Prostate gland (tissue), 2 donors: ENCODE measurements around the gene MPHOSPH10. TPM values are rescaled to one million over a fixed set of nuclear protein-coding genes. Genes with fewer than 3 reads are reported as not detected.
"Not testable (repeated sequence)": the region's sequence is repeated elsewhere in the genome, so short reads cannot be mapped to it uniquely, and the experiment has no call there.

Experiments used
- DNase-seq: peaks from one replicate; pipeline ENCODE4 v3.0.0-alpha.2; 2019; ENCODE audit warnings: low spot score
- H3K27ac ChIP-seq, 2 donors: fragments of 200-600 bp; sonication (generic); 2 replicates each; pipeline ENCODE4 v1.5.1; 2017 to 2019
- H3K27me3 ChIP-seq: fragments of 200-600 bp; sonication (generic); replicated peaks from 2 replicates; pipeline ENCODE4 v1.5.1; 2019; ENCODE audit not compliant: insufficient read depth
- H3K36me3 ChIP-seq, 2 donors: fragments of 200-600 bp; sonication (generic); 1 replicate in 1 of 2; 2 replicates in 1 of 2; pipeline versions ENCODE4 v1.5.1 to v1.8.1; 2017 to 2019
- H3K4me1 ChIP-seq: fragments of 200-600 bp; sonication (generic); replicated peaks from 2 replicates; pipeline ENCODE4 v1.5.1; 2019
- H3K4me3 ChIP-seq, 2 donors: fragments of 200-600 bp; sonication (generic); 2 replicates each; pipeline ENCODE4 v1.5.1; 2017 to 2019
- H3K9me3 ChIP-seq: fragments of 200-600 bp; sonication (generic); 2 replicates; pipeline ENCODE4 v1.5.1; 2017
- POLR2A ChIP-seq: fragments of 450-650 bp; IDR thresholded peaks from one replicate; pipeline ENCODE4 v1.6.1; 2016; ENCODE audit warnings: antibody characterized with exemption, mild to moderate bottlenecking
- POLR2AphosphoS5 ChIP-seq: sonication (generic); formaldehyde crosslinking; IDR thresholded peaks from one replicate; pipeline ENCODE4 v1.6.1; 2017; ENCODE audit warnings: antibody characterized with exemption
- WGBS: methylation state at CpG from one replicate; pipeline ENCODE4 v1.1.5; 2018; 5-methylcytosine and 5-hydroxymethylcytosine counted together
- intact Hi-C: fragments of 100-400 bp; cut with DNase I; formaldehyde crosslinking; loops from one replicate; pipeline ENCODE4 v1.14.2; 2022
- total RNA-seq, 2 donors: library from RNA; depleted of rRNA; stranded (reverse); fragments of >200 nt; gene quantifications; one replicate each; pipeline ENCODE4 v1.1.0, GENCODE V29; 2016
- TF ChIP-seq, protein P1 (sequence below), 4 experiments: fragments of 200-600 bp in 2 of 4; fragments of 450-650 bp in 2 of 4; sonication (generic) in 2 of 4; IDR thresholded peaks; 1 replicate in 3 of 4; 2 replicates in 1 of 4; pipeline ENCODE4 v1.5.1; 2016 to 2019; ENCODE audit warnings: antibody characterized with exemption in 4 of 4, mild to moderate bottlenecking in 2 of 4, moderate library complexity in 2 of 4

MPHOSPH10 gene, protein sequence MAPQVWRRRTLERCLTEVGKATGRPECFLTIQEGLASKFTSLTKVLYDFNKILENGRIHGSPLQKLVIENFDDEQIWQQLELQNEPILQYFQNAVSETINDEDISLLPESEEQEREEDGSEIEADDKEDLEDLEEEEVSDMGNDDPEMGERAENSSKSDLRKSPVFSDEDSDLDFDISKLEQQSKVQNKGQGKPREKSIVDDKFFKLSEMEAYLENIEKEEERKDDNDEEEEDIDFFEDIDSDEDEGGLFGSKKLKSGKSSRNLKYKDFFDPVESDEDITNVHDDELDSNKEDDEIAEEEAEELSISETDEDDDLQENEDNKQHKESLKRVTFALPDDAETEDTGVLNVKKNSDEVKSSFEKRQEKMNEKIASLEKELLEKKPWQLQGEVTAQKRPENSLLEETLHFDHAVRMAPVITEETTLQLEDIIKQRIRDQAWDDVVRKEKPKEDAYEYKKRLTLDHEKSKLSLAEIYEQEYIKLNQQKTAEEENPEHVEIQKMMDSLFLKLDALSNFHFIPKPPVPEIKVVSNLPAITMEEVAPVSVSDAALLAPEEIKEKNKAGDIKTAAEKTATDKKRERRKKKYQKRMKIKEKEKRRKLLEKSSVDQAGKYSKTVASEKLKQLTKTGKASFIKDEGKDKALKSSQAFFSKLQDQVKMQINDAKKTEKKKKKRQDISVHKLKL
- 10 to 100 TPM; 20.2 to 25.9 TPM for total RNA-seq

DNA sequence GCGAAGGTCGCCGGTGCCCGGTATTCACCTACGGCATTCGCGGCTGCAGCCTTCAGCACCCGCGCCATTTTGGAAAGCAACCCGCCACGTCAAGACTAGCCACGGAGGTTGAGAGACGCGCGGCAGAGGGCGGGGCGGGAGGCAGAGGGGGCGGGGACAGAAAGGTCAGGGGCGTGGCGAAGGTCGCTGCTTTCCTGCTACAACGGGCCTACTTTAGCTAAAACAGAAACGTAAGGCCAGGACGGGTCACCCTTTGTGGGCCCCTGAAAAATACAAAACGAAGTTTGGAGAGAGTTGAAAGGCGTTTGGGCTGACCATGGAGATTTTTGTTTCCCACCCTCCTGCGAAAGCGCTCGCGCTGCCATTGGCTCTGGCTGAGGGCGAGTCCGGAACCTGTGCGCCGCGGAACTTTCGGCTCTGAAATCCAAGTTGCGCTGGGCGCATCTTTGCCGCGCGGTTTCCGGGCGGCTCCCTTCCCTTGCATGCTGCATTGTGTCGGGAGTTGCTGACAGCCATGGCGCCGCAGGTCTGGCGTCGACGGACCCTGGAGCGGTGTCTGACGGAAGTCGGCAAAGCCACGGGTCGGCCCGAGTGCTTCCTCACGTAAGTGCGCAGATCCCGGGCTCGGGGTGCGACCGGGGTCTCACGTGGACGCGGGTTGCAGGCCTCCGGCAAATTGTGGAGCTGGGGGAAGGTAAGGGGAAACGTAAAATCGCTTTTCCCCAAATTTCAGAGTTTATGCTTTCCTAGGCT lies at the start of gene MPHOSPH10, which contains the start of gene MCEE:
TSS of gene MPHOSPH10 (plus strand) at position 483 of the 753 bp plus-strand sequence. CDS start at position 515, 32 bp downstream.
TSS of gene MCEE (minus strand) at position 78 of the 753 bp plus-strand sequence. CDS start at position 68, 10 bp downstream.
- peak; percentile 89 for DNase-seq
- intact Hi-C loops = loop anchor here (5.0 kb wide), 1 partner anchor 63 kb away; the partner anchor contains the start of gene NAGK
- peak; percentile 50 for TF ChIP-seq POLR2A
- TF ChIP-seq, protein P1, sequence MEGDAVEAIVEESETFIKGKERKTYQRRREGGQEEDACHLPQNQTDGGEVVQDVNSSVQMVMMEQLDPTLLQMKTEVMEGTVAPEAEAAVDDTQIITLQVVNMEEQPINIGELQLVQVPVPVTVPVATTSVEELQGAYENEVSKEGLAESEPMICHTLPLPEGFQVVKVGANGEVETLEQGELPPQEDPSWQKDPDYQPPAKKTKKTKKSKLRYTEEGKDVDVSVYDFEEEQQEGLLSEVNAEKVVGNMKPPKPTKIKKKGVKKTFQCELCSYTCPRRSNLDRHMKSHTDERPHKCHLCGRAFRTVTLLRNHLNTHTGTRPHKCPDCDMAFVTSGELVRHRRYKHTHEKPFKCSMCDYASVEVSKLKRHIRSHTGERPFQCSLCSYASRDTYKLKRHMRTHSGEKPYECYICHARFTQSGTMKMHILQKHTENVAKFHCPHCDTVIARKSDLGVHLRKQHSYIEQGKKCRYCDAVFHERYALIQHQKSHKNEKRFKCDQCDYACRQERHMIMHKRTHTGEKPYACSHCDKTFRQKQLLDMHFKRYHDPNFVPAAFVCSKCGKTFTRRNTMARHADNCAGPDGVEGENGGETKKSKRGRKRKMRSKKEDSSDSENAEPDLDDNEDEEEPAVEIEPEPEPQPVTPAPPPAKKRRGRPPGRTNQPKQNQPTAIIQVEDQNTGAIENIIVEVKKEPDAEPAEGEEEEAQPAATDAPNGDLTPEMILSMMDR (IDR thresholded peaks at IDR 0.05) = peak in 1 of 4 experiments; percentile 15
- TF ChIP-seq POLR2AphosphoS5 = peak; percentile 69
- Histone ChIP-seq H3K4me1 (peaks cover 6% of the 10 kb centered on the region), H3K9me3 (no peaks in the 10 kb centered on the region), H3K36me3 (no peaks in the 10 kb centered on the region), H3K27me3 (no peaks in the 10 kb centered on the region), H3K4me3 (peak within 1 kb of the TSS; percentile 54 to 89), H3K27ac (peak within 1 kb of the TSS; percentile 93 to 96)
- WGBS = under 1% methylated on average over 64 of the region's 67 CpGs

DNA sequence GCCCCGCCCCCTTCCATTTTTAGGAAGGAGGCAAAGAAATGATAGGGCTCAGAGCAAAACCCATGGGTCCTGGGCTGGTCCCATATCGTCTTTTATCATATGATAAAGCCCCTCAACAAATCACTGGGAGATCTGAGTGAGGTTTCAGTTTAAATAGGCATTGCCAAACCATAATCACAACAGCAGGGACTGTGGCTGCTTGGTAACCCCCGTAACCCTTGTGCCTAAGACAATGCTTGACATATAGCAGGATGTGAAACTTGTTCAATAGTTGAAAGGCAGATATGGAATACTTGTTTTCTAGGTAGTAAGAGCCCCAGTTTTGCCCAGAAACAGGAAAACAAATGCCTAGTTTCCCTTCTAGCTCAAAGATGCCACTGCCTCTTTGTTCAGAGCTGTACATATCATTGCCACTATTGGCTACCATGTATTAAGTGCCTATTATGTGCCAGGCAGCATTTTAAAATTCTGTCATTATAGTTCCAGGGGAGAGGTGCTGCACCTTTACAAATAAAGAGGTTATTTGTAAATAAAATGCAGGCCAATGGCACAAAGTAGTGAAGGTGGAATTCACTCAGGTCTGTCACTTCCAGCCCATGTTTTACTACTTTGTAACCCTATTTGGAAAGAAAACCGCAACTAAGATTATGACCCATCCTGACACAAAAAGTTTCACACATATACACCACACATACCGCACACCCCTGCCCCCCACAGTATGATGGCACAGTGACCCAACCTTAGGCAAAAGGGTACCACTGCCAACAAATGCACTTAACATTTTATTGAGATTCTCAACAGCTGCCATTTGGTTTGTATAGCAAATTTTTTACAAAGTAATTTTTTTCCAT lies 47.8 kb upstream of the MPHOSPH10 start:
- H3K27me3 ChIP-seq = no peaks in the 10 kb centered on the region
- no peak for DNase-seq
- H3K4me1 ChIP-seq = no peaks in the 10 kb centered on the region
- 84% methylated on average over 5 of the region's 5 CpGs for whole genome bisulfite sequencing
- intact Hi-C loops = no loop called here
- peaks cover 0 to 4% of the 10 kb centered on the region in 2 donors for H3K36me3 ChIP-seq
- no peaks in the 10 kb centered on the region for H3K9me3 ChIP-seq
- no peak overlapping the region for H3K27ac ChIP-seq
- no peak overlapping the region for H3K4me3 ChIP-seq
- TF ChIP-seq POLR2AphosphoS5 = no peak
- TF ChIP-seq, protein P1 (IDR thresholded peaks at IDR 0.05) = no peak

DNA sequence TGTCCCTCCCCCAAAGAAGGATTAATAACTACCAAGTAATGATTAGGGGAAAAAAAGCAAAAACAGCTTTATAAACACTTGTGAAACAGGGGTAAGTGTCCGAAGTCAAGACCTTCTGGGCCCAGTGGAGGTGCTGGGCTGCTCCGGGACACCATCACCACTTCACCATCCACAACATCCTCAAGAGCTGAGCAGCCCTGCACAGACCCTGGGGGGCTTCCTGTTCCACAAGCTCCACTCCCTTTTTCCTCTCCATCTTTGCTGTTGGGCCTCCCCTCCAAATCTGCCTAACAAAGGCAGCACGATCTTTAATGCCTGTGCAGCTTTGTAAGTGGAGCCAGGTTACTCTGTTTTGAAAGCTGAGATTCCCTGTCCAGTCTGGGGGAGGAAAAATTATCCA lies 47.1 kb upstream of the MPHOSPH10 start:
- intact Hi-C loops, H3K36me3 ChIP-seq, H3K27ac ChIP-seq, H3K27me3 ChIP-seq, H3K9me3 ChIP-seq, H3K4me1 ChIP-seq, H3K4me3 ChIP-seq, DNase-seq: not testable (repeated sequence)
- no CpG with 5 or more reads among the region's 3 CpGs for WGBS

DNA sequence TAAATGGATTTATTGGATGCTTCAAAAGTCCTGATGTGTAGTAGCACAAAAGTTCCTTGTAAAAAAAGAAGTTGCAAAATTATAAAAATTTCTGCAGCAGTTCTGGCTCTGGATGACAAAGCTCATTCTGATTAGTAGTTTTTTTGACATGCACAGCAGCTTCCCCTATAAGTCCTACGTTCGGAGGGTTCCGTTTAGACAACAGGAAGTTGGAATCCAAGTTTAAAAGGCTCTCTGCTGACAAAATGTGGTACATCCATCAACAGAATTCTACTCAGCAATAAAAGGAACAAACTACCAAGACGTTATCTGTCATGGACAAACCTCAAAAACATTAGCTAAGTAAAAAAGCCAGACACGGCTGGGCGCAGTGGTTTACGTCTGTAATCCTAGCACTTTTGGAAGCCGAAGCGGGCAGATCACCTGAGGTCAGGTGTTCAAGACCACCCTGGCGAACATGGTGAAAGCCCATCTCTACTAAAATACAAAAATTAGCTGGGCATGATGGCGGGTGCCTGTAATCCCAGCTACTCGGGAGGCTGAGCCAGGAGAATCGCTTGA lies 46.6 kb upstream of the MPHOSPH10 start:
- H3K9me3 ChIP-seq, intact Hi-C loops, H3K27ac ChIP-seq, H3K4me1 ChIP-seq, H3K36me3 ChIP-seq, H3K27me3 ChIP-seq, H3K4me3 ChIP-seq, DNase-seq: not testable (repeated sequence)
- WGBS = 36% methylated on average over 10 of the region's 13 CpGs

DNA sequence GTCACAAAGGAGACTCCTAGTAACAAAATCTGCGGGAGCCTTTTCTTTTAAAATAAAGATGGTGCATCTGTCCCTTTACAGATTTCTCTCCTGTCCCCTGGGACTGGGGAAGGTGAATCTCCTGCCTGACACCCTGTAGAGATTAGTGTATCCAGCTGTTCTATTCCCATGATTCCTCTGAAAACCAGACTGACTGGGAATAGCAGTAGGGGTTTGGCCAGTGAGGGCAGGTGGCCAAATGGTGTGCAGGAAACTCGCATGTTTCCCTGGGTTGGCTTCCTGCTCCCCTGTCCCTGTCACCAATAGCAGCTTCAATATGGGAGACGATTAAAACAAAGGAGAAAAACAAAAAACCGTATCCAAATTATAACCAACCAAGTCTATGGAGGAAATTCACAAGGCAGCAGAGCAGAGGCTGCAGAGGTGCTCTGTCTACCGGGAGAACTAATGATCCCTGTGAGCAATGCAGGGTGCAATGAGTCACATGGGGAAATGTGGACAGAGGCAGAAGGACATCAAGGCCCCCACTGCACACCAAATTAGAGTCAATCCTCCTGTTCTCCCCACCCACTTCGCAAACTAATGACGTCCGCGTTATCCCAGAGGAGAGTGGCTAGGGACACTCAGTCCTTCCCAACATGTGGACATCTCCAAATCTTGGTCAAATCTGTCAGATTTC lies 45.0 kb upstream of the MPHOSPH10 start:
- H3K27me3 ChIP-seq, H3K4me1 ChIP-seq, H3K9me3 ChIP-seq, H3K4me3 ChIP-seq, H3K36me3 ChIP-seq, DNase-seq, H3K27ac ChIP-seq, intact Hi-C loops: not testable (repeated sequence)
- WGBS = 46% methylated on average over 9 of the region's 9 CpGs

DNA sequence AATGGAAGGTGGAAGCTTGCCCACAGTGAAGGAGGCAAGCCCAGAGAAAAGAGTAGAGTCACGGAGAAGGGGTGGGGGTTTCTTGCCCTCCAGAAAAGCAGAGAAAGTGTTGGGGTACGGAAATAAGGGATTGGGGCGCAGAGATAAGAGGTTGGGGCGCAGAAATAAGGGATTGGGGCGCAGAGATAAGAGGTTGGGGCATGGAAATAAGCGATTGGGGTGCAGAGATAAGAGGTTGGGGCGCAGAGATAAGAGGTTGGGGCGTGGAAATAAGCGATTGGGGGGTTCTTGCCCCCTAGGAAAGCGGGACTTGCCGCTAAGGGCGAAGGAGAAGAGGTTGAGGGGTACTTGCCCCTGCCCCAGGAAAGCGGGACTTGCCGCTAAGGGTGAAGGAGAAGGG lies 41.0 kb upstream of the MPHOSPH10 start:
- H3K9me3 ChIP-seq, H3K4me3 ChIP-seq, H3K27ac ChIP-seq, H3K27me3 ChIP-seq, DNase-seq, H3K4me1 ChIP-seq, intact Hi-C loops, H3K36me3 ChIP-seq: not testable (repeated sequence)
- WGBS = 92% methylated on average over 14 of the region's 14 CpGs

DNA sequence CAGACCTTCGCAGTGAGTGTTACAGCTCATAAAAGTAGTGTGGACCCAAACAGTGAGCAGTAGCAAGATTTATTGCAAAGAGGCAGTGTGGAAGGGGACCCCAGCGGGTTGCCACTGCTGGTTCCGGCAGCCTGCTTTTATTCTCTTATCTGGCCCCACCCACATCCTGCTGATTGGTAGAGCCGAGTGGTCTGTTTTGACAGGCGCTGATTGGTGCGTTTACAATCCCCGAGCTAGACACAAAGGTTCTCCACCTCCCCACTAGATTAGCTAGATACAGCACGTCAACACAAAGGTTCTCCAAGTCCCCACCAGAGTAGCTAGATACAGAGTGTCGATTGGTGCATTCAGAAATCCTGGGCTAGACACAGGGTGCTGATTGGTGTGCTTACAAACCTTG lies 38.6 kb upstream of the MPHOSPH10 start:
- DNase-seq, H3K9me3 ChIP-seq, H3K4me3 ChIP-seq, H3K27me3 ChIP-seq, intact Hi-C loops, H3K27ac ChIP-seq, H3K36me3 ChIP-seq, H3K4me1 ChIP-seq: not testable (repeated sequence)
- WGBS = 67% methylated on average over 9 of the region's 9 CpGs

DNA sequence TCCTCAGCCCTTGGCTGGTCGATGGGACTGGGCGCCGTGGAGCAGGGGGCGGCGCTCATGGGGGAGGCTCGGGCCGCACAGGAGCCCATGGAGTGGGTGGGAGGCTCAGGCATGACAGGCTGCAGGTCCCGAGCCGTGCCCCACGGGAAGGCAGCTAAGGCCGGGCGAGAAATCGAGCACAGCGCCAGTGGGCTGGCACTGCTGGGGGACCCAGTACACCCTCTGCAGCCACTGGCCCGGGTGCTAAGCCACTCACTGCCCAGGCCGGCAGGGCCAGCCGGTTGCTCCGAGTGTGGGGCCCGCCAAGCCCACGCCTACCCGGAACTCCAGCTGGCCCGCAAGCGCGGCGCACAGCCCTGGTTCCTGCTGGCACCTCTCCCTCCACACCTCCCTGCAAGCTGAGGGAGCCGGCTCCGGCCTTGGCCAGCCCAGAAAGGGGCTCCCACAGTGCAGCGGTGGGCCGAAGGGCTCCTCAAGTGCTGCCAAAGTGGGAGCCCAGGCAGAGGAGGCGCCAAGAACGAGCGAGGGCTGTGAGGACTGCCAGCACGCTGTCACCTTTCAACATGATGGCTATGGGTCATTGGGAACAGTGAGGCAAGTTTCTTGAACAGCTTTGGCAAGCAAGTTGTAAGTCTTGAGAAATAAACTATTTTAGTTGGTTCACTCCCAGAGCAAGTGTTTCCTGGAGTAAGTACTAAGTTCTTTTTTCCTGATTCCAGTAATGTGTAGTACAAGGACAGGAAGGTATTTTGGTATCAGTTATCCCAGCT lies 37.8 kb upstream of the MPHOSPH10 start:
- intact Hi-C loops, H3K4me1 ChIP-seq, H3K36me3 ChIP-seq, DNase-seq, H3K27me3 ChIP-seq, H3K27ac ChIP-seq, H3K9me3 ChIP-seq, H3K4me3 ChIP-seq: not testable (repeated sequence)
- 96% methylated on average over 16 of the region's 33 CpGs for WGBS
